Heart right ventricle (tissue), 16 donors: ENCODE results near the gene PPP2R5B. TPM values are rescaled to one million over a fixed set of nuclear protein-coding genes. Genes with fewer than 3 reads are reported as not detected.

Experiments
- ATAC-seq, 8 donors: fragments of 200-7000 bp; cut with Tn5 transposase; one replicate each; pipeline ENCODE4 v1.9.1; 2020; ENCODE audit warnings: mild to moderate bottlenecking in 8 of 8, moderate library complexity in 8 of 8, moderate number of reproducible peaks in 1 of 8
- DNase-seq, 2 donors: peaks; one replicate each; pipeline ENCODE4 v3.0.0-alpha.2; 2020
- H3K27ac ChIP-seq, 10 donors: fragments of 200-600 bp; sonication (generic) in 2 of 10; one replicate each; pipeline versions ENCODE4 v1.5.0 to v1.8.0; 2020 to 2022; ENCODE audit warnings: mild to moderate bottlenecking in 3 of 10
- H3K27me3 ChIP-seq, 7 donors: fragments of 200-600 bp; one replicate each; pipeline ENCODE4 v1.8.0; 2021 to 2022; ENCODE audit warnings: mild to moderate bottlenecking in 2 of 7
- H3K36me3 ChIP-seq, 9 donors: fragments of 200-600 bp; sonication (generic) in 1 of 9; one replicate each; pipeline versions ENCODE4 v1.5.0 to v1.8.0; 2020 to 2022; ENCODE audit warnings: mild to moderate bottlenecking in 2 of 9
- H3K4me1 ChIP-seq, 9 donors: fragments of 200-600 bp; sonication (generic) in 1 of 9; one replicate each; pipeline versions ENCODE4 v1.5.0 to v1.8.0; 2020 to 2022; ENCODE audit warnings: mild to moderate bottlenecking in 4 of 9
- H3K4me3 ChIP-seq, 10 donors: fragments of 200-600 bp; sonication (generic) in 2 of 10; one replicate each; pipeline versions ENCODE4 v1.5.0 to v1.8.0; 2020 to 2022; ENCODE audit warnings: mild to moderate bottlenecking in 7 of 10, moderate library complexity in 2 of 10
- H3K9me3 ChIP-seq, 11 donors: fragments of 200-600 bp in 10 of 11; sonication (generic) in 2 of 11; one replicate each; pipeline versions ENCODE4 v1.5.0 to v1.8.0; 2013 to 2022; ENCODE audit warnings: mild to moderate bottlenecking in 2 of 11, control low read depth in 1 of 11, moderate library complexity in 1 of 11
- WGBS, 2 donors: extraction: QIAGEN DNeasy Blood & Tissue Kit; methylation state at CpG; one replicate each; pipeline ENCODE4 v1.1.7; 2013; ENCODE audit warnings: inconsistent platforms in 1 of 2; 5-methylcytosine and 5-hydroxymethylcytosine counted together
- intact Hi-C, 10 donors: fragments of 100-400 bp; cut with DNase I; formaldehyde crosslinking; loops; one replicate each; pipeline versions ENCODE4 v1.11.1 to v1.14.2; 2022
- polyA plus RNA-seq, 2 donors: library from polyadenylated mRNA; stranded (reverse); fragments of 200-250 nt; gene quantifications; one replicate each; pipeline ENCODE4 v1.2.3, GENCODE V29; 2013
- total RNA-seq, 10 donors: library from RNA; stranded (reverse); fragmentation: NEBNext Ultra II Directional in 3 of 10; extraction: Animal tissue kit (Norgen Biotek cat#: 25700) in 3 of 10; gene quantifications; one replicate each; pipeline versions ENCODE4 v1.2.1 to v1.2.4, GENCODE V29; 2021 to 2023
- TF ChIP-seq, protein P1 (sequence below), 9 donors: fragments of 200-600 bp; sonication (generic) in 2 of 9; IDR thresholded peaks; one replicate each; pipeline versions ENCODE4 v1.5.0 to v1.8.0; 2021 to 2022; ENCODE audit warnings: antibody characterized with exemption in 9 of 9, mild to moderate bottlenecking in 5 of 9, moderate library complexity in 1 of 9
- donor health status: Arrhythmogenic right ventricular cardiomyopathy.
- donor health status: ischemic (EF 13 %, LVEDD 7.1; RV severe dilation, severe dysfunction).
- donor health status: healthy with polysubstance abuse.
- donor health status: DM: no; HTN: yes; CAD: no.
- donor health status: DM: no; HTN: no; CAD: no.
- donor health status: ischemic (EF 25% LVEDD 6.9; RV normal size, moderate dysfunction).
- donor health status: ischemic (EF 25% LVEDD 5.7; RV mildly dilated, moderate dysfunction).
- donor health status: healthy.
- donor health status: DM: yes; HTN: yes; CAD: no.
- donor health status: Ischemic cardiomyopathy.
- donor health status: ischemic (EF 35%, LVEDD 5.7; RV mildly dilated, moderate dysfunction).
- donor health status: nonischemic (EF 11% LVEDD 7.7; RV severe dilation, severe dysfunction).
- donor health status: DM: yes; HTN: yes; CAD: no.
- donor health status: PGD.
- donor health status: ischemic (EF 29% LVEDD 5.4; RV normal size, mild dysfunction).
- donor health status: nonischemic (EF 23%, LVEDD 6.1; RV moderate dilation, normal function).

PPP2R5B gene
- total and polyA plus RNA-seq, 12 donors = 13.4 to 30.8 (median 22.3) TPM

DNA sequence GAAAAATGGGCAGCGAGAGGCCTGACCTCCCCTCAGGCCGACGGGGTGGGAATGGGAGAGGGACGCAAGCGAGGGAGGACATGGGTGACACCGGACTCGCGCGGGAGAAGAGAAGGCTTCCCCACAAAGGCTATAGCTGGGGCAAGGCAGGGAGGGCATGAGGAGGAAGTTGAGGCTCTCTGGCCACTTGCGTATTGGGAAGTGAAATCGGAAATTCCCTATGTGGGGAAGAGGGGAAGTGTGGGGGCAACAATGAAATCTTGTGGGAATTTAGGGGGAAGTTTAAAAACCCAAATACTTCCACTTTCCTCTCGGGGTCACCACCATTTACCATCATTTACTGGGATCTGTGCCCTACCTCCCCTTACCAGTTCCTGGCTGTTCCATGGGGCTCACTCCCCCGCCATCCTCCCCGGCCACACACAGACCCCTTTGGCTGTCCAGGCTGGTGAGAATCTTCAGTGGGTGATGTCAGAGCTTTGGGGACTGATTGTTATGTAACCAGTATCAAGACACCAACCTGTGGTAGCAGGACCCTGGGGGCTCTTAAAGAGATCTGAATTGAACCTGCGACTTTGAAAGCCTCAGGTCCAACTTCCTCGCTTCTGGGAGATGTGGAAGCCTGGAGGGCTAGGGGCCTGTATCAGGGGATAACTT, 45.1 kb upstream of the PPP2R5B start:
- Histone ChIP-seq H3K27ac (peak overlapping the region; percentile 77 to 96 (median 94)), H3K36me3 (peaks cover 0 to 13% (median 0%) of the 10 kb centered on the region in 9 donors), H3K27me3 (no peaks in the 10 kb centered on the region), H3K9me3 (no peaks in the 10 kb centered on the region), H3K4me3 (peak overlapping the region; percentile 41 to 99 (median 94)), H3K4me1 (peaks cover 12 to 64% (median 52%) of the 10 kb centered on the region in 9 donors)
- no peak for DNase-seq
- TF ChIP-seq, protein P1, sequence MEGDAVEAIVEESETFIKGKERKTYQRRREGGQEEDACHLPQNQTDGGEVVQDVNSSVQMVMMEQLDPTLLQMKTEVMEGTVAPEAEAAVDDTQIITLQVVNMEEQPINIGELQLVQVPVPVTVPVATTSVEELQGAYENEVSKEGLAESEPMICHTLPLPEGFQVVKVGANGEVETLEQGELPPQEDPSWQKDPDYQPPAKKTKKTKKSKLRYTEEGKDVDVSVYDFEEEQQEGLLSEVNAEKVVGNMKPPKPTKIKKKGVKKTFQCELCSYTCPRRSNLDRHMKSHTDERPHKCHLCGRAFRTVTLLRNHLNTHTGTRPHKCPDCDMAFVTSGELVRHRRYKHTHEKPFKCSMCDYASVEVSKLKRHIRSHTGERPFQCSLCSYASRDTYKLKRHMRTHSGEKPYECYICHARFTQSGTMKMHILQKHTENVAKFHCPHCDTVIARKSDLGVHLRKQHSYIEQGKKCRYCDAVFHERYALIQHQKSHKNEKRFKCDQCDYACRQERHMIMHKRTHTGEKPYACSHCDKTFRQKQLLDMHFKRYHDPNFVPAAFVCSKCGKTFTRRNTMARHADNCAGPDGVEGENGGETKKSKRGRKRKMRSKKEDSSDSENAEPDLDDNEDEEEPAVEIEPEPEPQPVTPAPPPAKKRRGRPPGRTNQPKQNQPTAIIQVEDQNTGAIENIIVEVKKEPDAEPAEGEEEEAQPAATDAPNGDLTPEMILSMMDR (IDR thresholded peaks at IDR 0.05) = no peak
- 21 to 23% methylated on average over 16 of the region's 16 CpGs for WGBS, 2 donors
- peak in 6 of 8 donors; percentile 2 to 14 (median 4) for ATAC-seq
- intact Hi-C loops = loop anchor here in 1 of 10 donors (2.0 kb wide), 1 partner anchor 25 kb away; no protein-coding TSS in a partner anchor

DNA sequence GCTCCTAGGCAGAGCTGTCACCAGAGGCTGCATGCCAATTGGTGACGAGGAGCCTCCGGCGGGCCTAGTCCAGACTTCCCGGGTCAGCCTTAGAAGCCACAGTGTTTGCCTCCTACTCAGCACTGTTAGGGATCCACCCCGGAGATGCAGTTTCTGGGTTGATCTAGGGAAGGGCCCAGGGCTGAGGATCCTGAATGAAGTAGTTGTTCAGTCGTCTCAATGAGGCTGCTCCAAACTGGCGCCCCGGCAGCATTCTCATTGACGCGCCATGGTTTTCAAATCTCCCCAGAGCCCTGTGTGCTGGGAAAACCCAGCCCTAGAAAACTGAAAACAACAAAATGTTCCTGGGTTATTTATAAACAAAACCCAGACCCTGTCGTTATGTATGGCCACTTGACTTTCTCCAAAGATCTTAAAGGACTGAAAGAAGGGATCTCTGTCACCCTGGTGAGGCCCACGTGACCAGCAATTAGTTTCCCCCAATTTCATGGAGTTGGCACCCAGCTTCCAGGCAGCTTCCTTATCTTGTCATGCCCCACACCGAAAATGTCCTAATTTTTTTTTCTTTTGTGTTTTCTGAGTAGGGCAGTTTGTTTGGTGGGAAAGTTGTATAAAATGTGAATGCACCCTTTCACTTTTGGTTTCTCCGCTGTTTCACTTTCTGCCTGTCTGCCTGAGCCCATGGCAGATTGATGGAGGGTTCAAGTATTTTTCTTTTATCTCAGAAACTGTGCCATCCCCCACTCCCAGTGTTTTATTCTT, 44.1 kb upstream of the PPP2R5B start:
- Histone ChIP-seq H3K9me3 (no peaks in the 10 kb centered on the region), H3K4me3 (peak overlapping the region in 3 of 10 donors; percentile 2 to 8 (median 5)), H3K27ac (peak overlapping the region; percentile 77 to 96 (median 94)), H3K27me3 (no peaks in the 10 kb centered on the region), H3K36me3 (peaks cover 0 to 2% (median 0%) of the 10 kb centered on the region in 9 donors), H3K4me1 (peaks cover 4 to 60% (median 42%) of the 10 kb centered on the region in 9 donors)
- DNase-seq = no peak
- 53 to 74% methylated on average over 14 of the region's 14 CpGs for WGBS, 2 donors
- TF ChIP-seq, protein P1 (IDR thresholded peaks at IDR 0.05) = no peak
- no peak for ATAC-seq
- intact Hi-C loops = loop anchor here in 1 of 10 donors (10.0 kb wide), 1 partner anchor 1114 kb away; no protein-coding TSS in a partner anchor

DNA sequence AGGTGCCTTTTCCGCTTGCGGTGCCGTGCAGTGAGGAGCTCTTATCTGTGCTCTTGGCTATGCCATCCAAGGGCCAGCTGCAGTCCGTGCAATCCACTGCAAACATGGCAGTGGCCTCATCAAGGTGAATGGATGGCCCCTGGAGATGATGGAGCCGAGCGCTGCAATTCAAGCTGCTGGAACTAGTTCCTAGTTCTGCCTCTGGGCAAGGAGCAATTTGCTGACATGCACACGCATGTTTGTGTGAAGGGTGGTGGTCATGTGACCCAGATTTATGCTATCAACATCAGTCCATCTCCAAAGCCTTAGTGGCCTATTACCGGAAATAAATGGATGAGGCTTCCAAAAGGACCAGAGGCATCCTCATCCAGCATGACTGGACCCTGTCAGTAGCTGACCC, 43.0 kb upstream of the PPP2R5B start:
- H3K4me1 ChIP-seq = peaks cover 4 to 59% (median 31%) of the 10 kb centered on the region in 9 donors
- H3K4me3 ChIP-seq = no peak overlapping the region
- H3K36me3 ChIP-seq = no peaks in the 10 kb centered on the region
- ATAC-seq = no peak
- intact Hi-C loops = loop anchor here in 1 of 10 donors (10.0 kb wide), 1 partner anchor 1113 kb away; no protein-coding TSS in a partner anchor
- H3K27me3 ChIP-seq = no peaks in the 10 kb centered on the region
- 78 to 83% methylated on average over 8 of the region's 8 CpGs for WGBS, 2 donors
- peak overlapping the region in 5 of 10 donors; percentile 82 to 96 (median 94) for H3K27ac ChIP-seq
- TF ChIP-seq, protein P1 (IDR thresholded peaks at IDR 0.05) = no peak
- H3K9me3 ChIP-seq = no peaks in the 10 kb centered on the region
- DNase-seq = no peak

DNA sequence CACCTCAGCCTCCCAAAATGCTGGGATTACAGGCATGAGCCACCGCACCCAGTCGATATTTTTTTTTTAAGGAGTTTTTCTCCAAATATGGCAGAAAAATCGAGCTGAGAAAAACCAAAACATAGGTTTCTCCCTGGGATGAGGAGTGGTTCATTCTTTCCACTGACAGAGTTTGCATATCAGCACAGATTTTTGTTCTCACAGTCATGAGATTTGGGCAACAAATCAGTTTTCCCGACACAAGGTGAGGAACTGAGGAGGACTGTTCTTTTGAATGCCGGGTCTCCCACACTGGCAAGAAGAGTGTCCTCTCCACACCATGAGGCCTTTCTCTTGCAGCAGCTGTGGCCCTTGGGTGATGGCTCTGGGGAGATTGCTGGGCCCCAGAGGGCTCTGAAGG, 42.2 kb upstream of the PPP2R5B start:
- 69 to 81% methylated on average over 5 of the region's 5 CpGs for WGBS, 2 donors
- no peaks in the 10 kb centered on the region for H3K36me3 ChIP-seq
- no peaks in the 10 kb centered on the region for H3K9me3 ChIP-seq
- no peak for ATAC-seq
- H3K4me1 ChIP-seq = peaks cover 2 to 55% (median 26%) of the 10 kb centered on the region in 9 donors
- H3K27ac ChIP-seq = peak overlapping the region in 8 of 10 donors; percentile 13 to 56 (median 42)
- H3K4me3 ChIP-seq = no peak overlapping the region
- no peaks in the 10 kb centered on the region for H3K27me3 ChIP-seq
- intact Hi-C loops = loop anchor here in 1 of 10 donors (10.0 kb wide), 1 partner anchor 1113 kb away; no protein-coding TSS in a partner anchor
- no peak for DNase-seq
- TF ChIP-seq, protein P1 (IDR thresholded peaks at IDR 0.05) = no peak
